Muscle layer of colon (tissue), 2 donors: ENCODE data around the gene CEP250.

Experiments used
- H3K27ac ChIP-seq: one replicate; pipeline ENCODE4 v1.7.0; 2013; ENCODE audit warnings: low read depth, mild to moderate bottlenecking, low read length, moderate library complexity
- H3K27me3 ChIP-seq, 2 donors: one replicate each; pipeline ENCODE4 v1.7.0; 2013; ENCODE audit warnings: low read length in 2 of 2, mild to moderate bottlenecking in 2 of 2; ENCODE audit not compliant: insufficient read depth in 2 of 2, control insufficient read depth in 1 of 2
- H3K36me3 ChIP-seq: one replicate; pipeline ENCODE4 v1.7.0; 2013; ENCODE audit warnings: mild to moderate bottlenecking, low read length; ENCODE audit not compliant: insufficient read depth
- H3K4me1 ChIP-seq: one replicate; pipeline ENCODE4 v1.7.0; 2013; ENCODE audit warnings: mild to moderate bottlenecking, low read length; ENCODE audit not compliant: insufficient read depth
- H3K4me3 ChIP-seq, 2 donors: one replicate each; pipeline ENCODE4 v1.7.0; 2013; ENCODE audit warnings: low read length in 2 of 2, low read depth in 1 of 2, mild to moderate bottlenecking in 1 of 2, moderate library complexity in 1 of 2
- H3K9ac ChIP-seq: one replicate; pipeline ENCODE4 v1.7.0; 2013; ENCODE audit warnings: low read length
- H3K9me3 ChIP-seq: one replicate; pipeline ENCODE4 v1.7.0; 2013; ENCODE audit warnings: mild to moderate bottlenecking, low read length
- donor health status: abdominal sarcoma.
- donor health status: Adenocarcinoma of cecum.

The CEP250 gene

DNA sequence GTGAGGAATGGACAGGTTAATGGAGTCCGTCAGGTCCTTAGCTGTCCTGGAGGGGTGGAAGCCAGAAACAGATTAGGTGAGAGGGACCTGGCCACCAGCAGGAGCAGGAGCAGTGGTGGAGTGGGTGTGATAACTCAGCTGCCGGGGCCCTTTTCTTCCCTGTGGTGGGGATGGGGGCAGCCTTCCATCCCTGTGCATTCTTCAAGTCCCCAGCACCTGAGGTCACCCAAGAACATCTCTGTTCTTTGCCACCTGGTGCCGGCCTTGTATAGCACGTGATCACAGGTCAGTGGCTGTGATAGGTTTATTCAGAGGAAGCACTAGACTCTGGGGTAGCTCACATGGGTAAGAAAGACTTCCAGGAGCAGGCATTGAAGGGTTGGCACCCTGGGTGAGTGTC is 103.1 kb downstream of the CEP250 start:
- Histone ChIP-seq H3K9ac (no peak overlapping the region), H3K27ac (no peak overlapping the region), H3K36me3 (peaks cover 26% of the 10 kb centered on the region), H3K27me3 (no peaks in the 10 kb centered on the region), H3K4me3 (no peak overlapping the region), H3K4me1 (no peaks in the 10 kb centered on the region), H3K9me3 (no peaks in the 10 kb centered on the region)

DNA sequence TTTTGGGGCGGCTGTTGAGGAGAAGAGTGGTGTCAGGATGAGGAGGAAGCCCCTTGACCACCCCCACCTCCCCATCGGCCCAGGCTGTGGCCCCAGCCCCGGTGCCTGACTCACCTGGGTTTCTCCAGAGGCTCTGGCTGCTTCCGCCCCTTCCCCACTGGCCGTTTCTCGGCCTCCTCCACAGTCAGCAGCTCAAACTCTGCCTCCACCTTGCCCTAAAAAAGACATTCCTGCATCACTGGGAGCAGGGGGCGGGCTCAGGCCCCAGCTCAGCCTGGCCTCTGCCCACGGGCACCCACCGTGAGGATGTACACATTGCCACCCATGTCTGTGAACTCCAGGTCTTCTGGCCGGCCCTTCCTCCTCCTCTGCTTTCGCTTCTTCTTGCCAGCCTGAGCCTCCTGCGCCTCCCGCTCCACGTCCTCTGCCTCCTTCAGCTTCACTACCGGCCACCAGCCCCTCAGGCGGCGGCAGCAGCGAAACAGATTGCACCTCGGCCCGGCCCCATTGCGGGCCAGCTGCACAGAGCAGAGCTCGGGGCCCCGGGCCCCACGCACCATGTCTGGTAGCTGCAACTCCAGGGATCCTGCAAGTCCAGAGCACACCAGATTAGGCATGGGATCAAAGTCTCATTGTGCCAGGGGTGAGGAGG is 103.8 kb downstream of the CEP250 start:
- no peaks in the 10 kb centered on the region for H3K27me3 ChIP-seq
- H3K9me3 ChIP-seq, result no peaks in the 10 kb centered on the region
- no peak overlapping the region for H3K27ac ChIP-seq
- H3K4me3 ChIP-seq, result no peak overlapping the region
- peaks cover 19% of the 10 kb centered on the region for H3K36me3 ChIP-seq
- no peaks in the 10 kb centered on the region for H3K4me1 ChIP-seq
- no peak overlapping the region for H3K9ac ChIP-seq

DNA sequence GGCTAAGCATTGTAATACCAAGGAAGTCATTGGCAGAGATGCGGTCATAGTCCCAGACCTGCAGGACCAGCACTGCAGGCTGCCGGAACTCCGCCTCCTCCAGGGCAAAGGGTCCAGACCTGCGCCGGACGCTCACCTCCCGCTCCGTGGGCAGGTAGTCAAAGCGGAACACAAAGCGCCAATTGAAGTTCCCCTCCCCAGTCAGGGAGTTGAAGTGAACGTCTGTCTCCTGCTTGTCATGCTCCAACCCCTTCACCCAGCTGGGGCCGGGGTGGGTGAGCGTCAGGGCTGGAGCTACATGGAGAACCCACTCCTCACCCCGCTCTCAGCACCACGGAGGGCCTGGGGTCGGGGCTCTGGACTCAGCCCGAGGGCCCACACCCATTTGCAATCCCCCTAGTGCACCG is 104.7 kb downstream of the CEP250 start:
- Histone ChIP-seq H3K27ac (no peak overlapping the region), H3K9ac (no peak overlapping the region), H3K4me1 (no peaks in the 10 kb centered on the region), H3K4me3 (no peak overlapping the region), H3K9me3 (no peaks in the 10 kb centered on the region), H3K36me3 (peaks cover 10% of the 10 kb centered on the region), H3K27me3 (no peaks in the 10 kb centered on the region)

DNA sequence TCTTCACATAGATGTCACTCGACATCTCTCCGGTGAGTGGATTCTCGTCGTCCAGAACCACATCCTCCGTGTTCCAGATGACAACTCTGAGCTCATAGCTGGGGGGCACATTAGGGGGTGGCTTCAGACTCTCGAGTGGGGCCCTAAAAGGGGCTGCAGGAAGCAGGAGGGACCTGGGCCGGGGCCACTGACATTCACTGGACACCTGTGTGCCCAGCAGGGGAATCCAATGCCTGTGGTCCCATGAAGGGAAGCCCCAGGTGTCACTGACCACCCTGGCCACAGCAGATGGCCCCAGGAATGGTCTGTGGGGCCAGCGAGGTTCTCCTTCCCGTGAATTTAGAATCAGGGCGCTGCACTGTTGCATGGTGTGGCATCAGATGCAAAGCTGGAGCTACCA is 105.1 kb downstream of the CEP250 start:
- Histone ChIP-seq H3K36me3 (peaks cover 10% of the 10 kb centered on the region), H3K27me3 (no peaks in the 10 kb centered on the region), H3K27ac (no peak overlapping the region), H3K9ac (no peak overlapping the region), H3K9me3 (no peaks in the 10 kb centered on the region), H3K4me1 (no peaks in the 10 kb centered on the region), H3K4me3 (no peak overlapping the region)

DNA sequence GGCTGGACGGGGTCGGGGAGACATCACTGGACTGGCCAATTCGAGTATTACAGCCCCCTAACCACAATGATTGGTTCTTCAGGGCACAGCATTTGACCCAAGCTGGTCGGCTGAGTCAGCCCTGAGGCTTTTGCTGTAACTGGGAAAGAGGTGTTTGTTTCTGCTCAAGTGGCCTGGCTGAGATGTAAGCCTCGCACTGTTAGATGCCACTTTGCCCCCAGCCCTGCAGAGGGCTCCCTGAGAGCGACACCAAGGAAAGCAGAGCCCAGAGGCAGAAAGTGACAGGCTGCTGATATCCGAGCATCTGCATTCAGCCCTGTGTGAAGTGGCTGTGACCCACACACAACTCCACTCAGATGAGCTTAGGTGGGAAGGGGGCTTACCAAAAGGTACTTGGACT is 105.9 kb downstream of the CEP250 start:
- Histone ChIP-seq H3K9me3 (no peaks in the 10 kb centered on the region), H3K9ac (no peak overlapping the region), H3K4me1 (no peaks in the 10 kb centered on the region), H3K27ac (no peak overlapping the region), H3K4me3 (no peak overlapping the region), H3K27me3 (no peaks in the 10 kb centered on the region), H3K36me3 (peaks cover 5% of the 10 kb centered on the region)

DNA sequence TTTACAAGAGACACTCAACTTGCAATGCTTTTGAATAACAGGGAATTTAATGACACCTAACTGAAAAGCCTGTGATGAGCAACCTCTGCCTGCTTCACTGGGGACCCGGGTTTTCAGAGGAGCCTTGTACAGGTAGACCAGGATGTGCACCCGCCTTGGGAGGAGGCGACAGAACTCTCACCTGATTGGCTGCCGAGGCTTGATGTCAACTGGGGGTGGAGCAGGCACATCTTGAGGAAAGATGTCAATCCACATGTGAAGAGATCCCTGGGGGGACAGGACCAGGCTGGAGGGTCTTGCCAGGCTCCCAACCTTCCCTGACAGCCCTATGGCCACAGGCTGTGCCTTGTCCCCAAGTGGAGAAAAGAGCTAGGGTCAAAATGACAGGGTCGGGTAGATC is 106.3 kb downstream of the CEP250 start:
- Histone ChIP-seq H3K4me1 (no peaks in the 10 kb centered on the region), H3K36me3 (peaks cover 1% of the 10 kb centered on the region), H3K27me3 (no peaks in the 10 kb centered on the region), H3K4me3 (no peak overlapping the region), H3K27ac (no peak overlapping the region), H3K9me3 (no peaks in the 10 kb centered on the region), H3K9ac (no peak overlapping the region)

DNA sequence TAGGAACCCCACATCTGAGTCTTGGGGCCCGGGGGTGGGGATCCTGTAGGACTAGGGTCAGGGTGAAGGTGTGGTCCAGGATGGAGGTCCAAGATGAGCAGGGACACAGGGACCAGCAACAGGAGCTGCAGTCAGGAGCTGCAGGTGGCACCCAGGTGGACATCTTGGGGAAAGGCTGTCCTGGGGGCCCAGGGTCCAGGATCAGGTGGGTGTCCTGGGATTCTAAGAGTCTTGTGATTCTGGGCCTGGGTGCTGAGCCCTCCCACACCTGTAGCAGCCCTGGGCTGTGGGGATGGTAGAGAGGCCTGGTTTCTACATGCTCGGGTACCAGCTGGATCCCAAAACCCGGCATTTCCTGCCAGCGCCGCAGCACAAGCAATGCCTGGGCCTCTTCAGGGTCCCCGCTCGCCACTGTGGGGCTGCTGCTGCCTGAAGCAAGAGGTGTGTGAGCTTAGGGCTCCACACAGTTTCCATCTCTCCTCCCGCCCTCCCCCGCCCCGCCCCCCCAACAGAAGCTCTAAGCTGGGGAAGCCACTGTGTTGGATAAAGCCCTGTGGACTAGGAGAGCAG is 107.2 kb downstream of the CEP250 start:
- Histone ChIP-seq H3K27ac (no peak overlapping the region), H3K36me3 (no peaks in the 10 kb centered on the region), H3K9me3 (no peaks in the 10 kb centered on the region)

DNA sequence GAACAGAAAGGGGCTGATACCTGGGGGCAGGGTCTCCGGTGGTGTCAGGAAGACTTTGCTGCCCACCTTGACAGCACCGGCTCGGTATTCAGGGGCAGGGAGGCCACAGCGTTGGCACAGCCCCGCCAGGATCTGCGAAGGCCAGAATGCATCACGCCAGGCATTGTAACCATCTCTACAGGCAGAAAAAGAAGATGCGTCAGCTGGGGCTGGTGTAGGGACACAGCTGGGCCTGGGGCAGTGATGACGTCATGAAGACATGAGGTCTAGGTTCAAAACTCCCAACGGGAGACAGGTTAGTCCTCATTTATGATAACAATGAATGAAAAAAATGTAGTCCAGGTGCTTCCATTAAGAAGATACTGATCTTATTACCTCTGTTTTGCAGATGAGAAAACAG is 108.4 kb downstream of the CEP250 start:
- Histone ChIP-seq H3K9me3 (no peaks in the 10 kb centered on the region), H3K4me1 (no peaks in the 10 kb centered on the region), H3K27ac (no peak overlapping the region), H3K9ac (no peak overlapping the region), H3K27me3 (no peaks in the 10 kb centered on the region), H3K4me3 (no peak overlapping the region), H3K36me3 (no peaks in the 10 kb centered on the region)

More for the DNA sequence above, 107.2 kb downstream of the CEP250 start:
- Histone ChIP-seq H3K27me3 (no peaks in the 10 kb centered on the region), H3K4me1 (no peaks in the 10 kb centered on the region), H3K9ac (no peak overlapping the region), H3K4me3 (no peak overlapping the region)

DNA sequence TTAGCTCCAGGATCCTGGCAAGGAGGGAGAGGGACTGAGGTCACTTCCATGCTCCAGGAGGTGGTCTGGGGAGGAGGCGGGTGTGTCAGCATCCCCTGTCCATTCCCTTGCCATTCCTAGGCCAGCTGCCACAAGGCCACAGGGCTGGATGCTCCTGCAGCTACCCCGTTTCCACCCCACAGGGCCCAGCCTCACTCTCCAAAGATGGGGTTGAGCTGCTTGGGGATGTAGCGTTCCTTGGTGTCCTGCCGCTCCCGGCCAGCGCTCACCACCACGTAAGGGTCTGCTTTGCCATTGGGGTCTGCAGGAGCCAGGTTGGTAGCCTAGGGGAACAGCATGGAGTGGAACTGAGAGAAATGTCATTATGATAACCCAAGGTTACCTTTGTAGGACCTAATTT is 109.5 kb downstream of the CEP250 start:
- Histone ChIP-seq H3K9ac (no peak overlapping the region), H3K4me1 (no peaks in the 10 kb centered on the region), H3K9me3 (no peaks in the 10 kb centered on the region), H3K4me3 (no peak overlapping the region), H3K36me3 (no peaks in the 10 kb centered on the region), H3K27me3 (no peaks in the 10 kb centered on the region), H3K27ac (no peak overlapping the region)

DNA sequence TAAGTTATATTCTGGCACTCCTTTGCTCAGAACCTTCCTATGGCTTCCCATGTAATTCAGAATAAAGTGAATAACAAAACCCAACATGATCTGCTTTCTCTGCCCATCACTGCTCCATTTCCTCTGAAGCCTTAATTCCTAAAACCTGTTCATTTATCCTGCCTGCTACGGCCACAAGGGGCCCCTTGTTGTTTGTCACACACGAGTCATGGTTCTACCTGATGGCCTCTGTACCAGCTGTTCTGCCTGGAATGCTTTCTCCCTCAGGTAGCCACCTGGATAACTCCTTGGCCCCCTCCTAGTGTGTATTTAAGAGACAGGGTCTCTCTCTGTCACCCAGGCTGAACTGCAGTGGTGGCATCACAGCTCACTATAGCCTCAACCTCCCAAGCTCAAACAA is 113.2 kb downstream of the CEP250 start:
- no peaks in the 10 kb centered on the region for H3K36me3 ChIP-seq
- H3K4me1 ChIP-seq, result no peaks in the 10 kb centered on the region
- no peaks in the 10 kb centered on the region for H3K9me3 ChIP-seq
- no peak overlapping the region for H3K9ac ChIP-seq
- no peak overlapping the region for H3K4me3 ChIP-seq
- H3K27me3 ChIP-seq, result no peaks in the 10 kb centered on the region
- no peak overlapping the region for H3K27ac ChIP-seq
